NB4 (cell line): ENCODE data around the gene STUM.

ENCODE experiments used
- CTCF ChIP-seq: IDR thresholded peaks from one replicate; pipeline ENCODE4 v1.5.1; 2012; ENCODE audit warnings: low read depth, low read length
- POLR2A ChIP-seq: IDR thresholded peaks from 2 replicates; pipeline ENCODE4 v1.6.1; 2011; ENCODE audit warnings: mild to moderate bottlenecking; ENCODE audit not compliant: insufficient read length; ENCODE audit errors: extremely low read depth

- TF ChIP-seq CTCF (no peak), POLR2A (no peak)
These were observed 86.9 kb downstream of the STUM start for GRCh38 chr1:226635456-226635941.
